IPS-20b (cell line): Measurements from ENCODE around the gene SENP1.

Experiments used
- H3K27ac ChIP-seq: one replicate; pipeline ENCODE4 v1.5.1; 2013; ENCODE audit warnings: low read length
- H3K27me3 ChIP-seq: 2 replicates; pipeline ENCODE4 v1.6.1; 2013; ENCODE audit warnings: mild to moderate bottlenecking, low read length, inconsistent platforms; ENCODE audit not compliant: insufficient read depth
- H3K36me3 ChIP-seq: 2 replicates; pipeline ENCODE4 v1.6.1; 2013; ENCODE audit warnings: low read depth, mild to moderate bottlenecking, inconsistent platforms, low read length, moderate library complexity; ENCODE audit not compliant: insufficient read depth
- H3K4me1 ChIP-seq: 2 replicates; pipeline ENCODE4 v1.6.1; 2013; ENCODE audit warnings: mild to moderate bottlenecking, control low read depth, inconsistent platforms, low read length, moderate library complexity; ENCODE audit not compliant: insufficient read depth
- H3K4me3 ChIP-seq: 2 replicates; pipeline ENCODE4 v1.5.1; 2013; ENCODE audit warnings: mild to moderate bottlenecking, low read length, inconsistent platforms
- H3K9ac ChIP-seq: 2 replicates; pipeline ENCODE4 v1.6.1; 2013; ENCODE audit warnings: low read depth, mild to moderate bottlenecking, inconsistent platforms, low read length, moderate library complexity
- H3K9me3 ChIP-seq: 2 replicates; pipeline ENCODE4 v1.6.1; 2013; ENCODE audit warnings: mild to moderate bottlenecking, low read depth, low read length, inconsistent platforms; ENCODE audit not compliant: insufficient read depth

Gene SENP1

GRCh38 chr12:48043771-48044170, 62.1 kb downstream of the SENP1 start:
- Histone ChIP-seq H3K27ac (no peak overlapping the region), H3K27me3 (peaks cover 18% of the 10 kb centered on the region), H3K4me3 (no peak overlapping the region), H3K4me1 (no peaks in the 10 kb centered on the region; the same call in 1 of the 2 replicates), H3K9me3 (no peaks in the 10 kb centered on the region), H3K36me3 (peaks cover 55% of the 10 kb centered on the region), H3K9ac (no peak overlapping the region)

GRCh38 chr12:48041591-48042423, 64.1 kb downstream of the SENP1 start:
- H3K4me1 ChIP-seq, result peaks cover 15% of the 10 kb centered on the region
- H3K36me3 ChIP-seq, result peaks cover 35% of the 10 kb centered on the region
- no peaks in the 10 kb centered on the region for H3K9me3 ChIP-seq
- no peak overlapping the region for H3K4me3 ChIP-seq
- no peak overlapping the region for H3K9ac ChIP-seq
- H3K27ac ChIP-seq, result no peak overlapping the region
- peaks cover 33% of the 10 kb centered on the region for H3K27me3 ChIP-seq

- no peak overlapping the region for H3K27ac ChIP-seq
- no peak overlapping the region for H3K4me3 ChIP-seq
- no peak overlapping the region for H3K9ac ChIP-seq
- peaks cover 47% of the 10 kb centered on the region for H3K27me3 ChIP-seq
- no peaks in the 10 kb centered on the region for H3K9me3 ChIP-seq
- H3K36me3 ChIP-seq, result peaks cover 21% of the 10 kb centered on the region
- peaks cover 17% of the 10 kb centered on the region for H3K4me1 ChIP-seq
Observed at GRCh38 chr12:48040354-48040753, 65.5 kb downstream of the SENP1 start.

GRCh38 chr12:48039151-48039550, 66.7 kb downstream of the SENP1 start:
- Histone ChIP-seq H3K9ac (no peak overlapping the region), H3K4me3 (no peak overlapping the region), H3K27me3 (peaks cover 59% of the 10 kb centered on the region), H3K36me3 (peaks cover 10% of the 10 kb centered on the region; the same call in 1 of the 2 replicates), H3K27ac (no peak overlapping the region), H3K9me3 (no peaks in the 10 kb centered on the region), H3K4me1 (peaks cover 17% of the 10 kb centered on the region)

- Histone ChIP-seq H3K36me3 (no peaks in the 10 kb centered on the region), H3K27ac (peak overlapping the region; percentile 57), H3K4me3 (peak overlapping the region; percentile 56), H3K9ac (peak overlapping the region; percentile 55; the same call in 1 of the 2 replicates), H3K4me1 (peaks cover 17% of the 10 kb centered on the region), H3K27me3 (peaks cover 70% of the 10 kb centered on the region), H3K9me3 (no peaks in the 10 kb centered on the region)
Observed at GRCh38 chr12:48038085-48038484, 67.8 kb downstream of the SENP1 start.

GRCh38 chr12:48037267-48037915, 68.5 kb downstream of the SENP1 start:
- H3K9me3 ChIP-seq, result no peaks in the 10 kb centered on the region
- H3K36me3 ChIP-seq, result no peaks in the 10 kb centered on the region
- peak overlapping the region; percentile 57 for H3K27ac ChIP-seq
- H3K4me1 ChIP-seq, result peaks cover 17% of the 10 kb centered on the region
- H3K9ac ChIP-seq, result peak overlapping the region; percentile 57; the same call in 1 of the 2 replicates
- H3K27me3 ChIP-seq, result peaks cover 77% of the 10 kb centered on the region
- H3K4me3 ChIP-seq, result peak overlapping the region; percentile 56

GRCh38 chr12:48036818-48037217, 69.1 kb downstream of the SENP1 start:
- no peaks in the 10 kb centered on the region for H3K9me3 ChIP-seq
- peak overlapping the region; percentile 43; the same call in 1 of the 2 replicates for H3K4me3 ChIP-seq
- peak overlapping the region; percentile 57; the same call in 1 of the 2 replicates for H3K9ac ChIP-seq
- peak overlapping the region; percentile 44 for H3K27ac ChIP-seq
- no peaks in the 10 kb centered on the region for H3K36me3 ChIP-seq
- H3K27me3 ChIP-seq, result peaks cover 83% of the 10 kb centered on the region
- H3K4me1 ChIP-seq, result peaks cover 17% of the 10 kb centered on the region

GRCh38 chr12:48034835-48035805, 70.8 kb downstream of the SENP1 start:
- Histone ChIP-seq H3K9ac (no peak overlapping the region), H3K36me3 (no peaks in the 10 kb centered on the region), H3K4me3 (no peak overlapping the region), H3K27ac (no peak overlapping the region), H3K4me1 (peaks cover 23% of the 10 kb centered on the region), H3K9me3 (no peaks in the 10 kb centered on the region), H3K27me3 (peaks cover 95% of the 10 kb centered on the region)

- Histone ChIP-seq H3K27me3 (peaks cover 95% of the 10 kb centered on the region), H3K27ac (no peak overlapping the region), H3K4me3 (no peak overlapping the region), H3K36me3 (no peaks in the 10 kb centered on the region), H3K9ac (no peak overlapping the region), H3K4me1 (peaks cover 21% of the 10 kb centered on the region), H3K9me3 (no peaks in the 10 kb centered on the region)
Observed at GRCh38 chr12:48033451-48033850, 72.4 kb downstream of the SENP1 start.

- no peaks in the 10 kb centered on the region for H3K36me3 ChIP-seq
- no peak overlapping the region for H3K4me3 ChIP-seq
- H3K27me3 ChIP-seq, result peaks cover 96% of the 10 kb centered on the region
- no peaks in the 10 kb centered on the region for H3K9me3 ChIP-seq
- no peak overlapping the region for H3K9ac ChIP-seq
- no peak overlapping the region for H3K27ac ChIP-seq
- peaks cover 13% of the 10 kb centered on the region; the same call in 1 of the 2 replicates for H3K4me1 ChIP-seq
Observed at GRCh38 chr12:48032597-48032996, 73.3 kb downstream of the SENP1 start.
